Left ventricle myocardium inferior (tissue), 1 donor: Measurements from ENCODE around the gene ATP11B. TPM values are rescaled to one million over a fixed set of nuclear protein-coding genes. Genes with fewer than 3 reads are reported as not detected.
A peak's percentile ranks its signal among the peaks of the same experiment; 100 is the strongest.

ENCODE experiments used
- DNase-seq: peaks from one replicate; pipeline ENCODE4 v3.0.0-alpha.2; 2020
- H3K27ac ChIP-seq: fragments of 200-600 bp; replicated peaks from 2 replicates; pipeline ENCODE4 v1.8.0; 2021
- H3K27me3 ChIP-seq: fragments of 200-600 bp; 2 replicates; pipeline ENCODE4 v1.8.0; 2021; ENCODE audit warnings: low read depth
- H3K36me3 ChIP-seq: fragments of 200-600 bp; 2 replicates; pipeline ENCODE4 v1.8.0; 2021
- H3K4me1 ChIP-seq: fragments of 200-600 bp; 2 replicates; pipeline ENCODE4 v1.8.0; 2021
- H3K4me3 ChIP-seq: fragments of 200-600 bp; 2 replicates; pipeline ENCODE4 v1.8.0; 2021; ENCODE audit warnings: mild to moderate bottlenecking, moderate library complexity
- H3K9me3 ChIP-seq: fragments of 200-600 bp; replicated peaks from 2 replicates; pipeline ENCODE4 v1.8.0; 2021
- intact Hi-C: fragments of 100-400 bp; cut with micrococcal nuclease; formaldehyde crosslinking; loops from one replicate; pipeline ENCODE4 v1.11.0; 2022
- total RNA-seq: library from RNA; stranded (reverse); fragmentation: NEBNext Ultra II Directional; extraction: Animal tissue kit (Norgen Biotek cat#: 25700); gene quantifications from one replicate; pipeline ENCODE4 v1.2.1, GENCODE V29; 2021
- TF ChIP-seq, protein P1 (sequence below): fragments of 200-600 bp; IDR thresholded peaks from 2 replicates; pipeline ENCODE4 v1.8.0; 2021; ENCODE audit warnings: antibody characterized with exemption, mild to moderate bottlenecking, borderline replicate concordance
- donor health status: DM: no; HTN: yes; CAD: no; lungs with severe emphysema.

ATP11B gene
- total RNA-seq, 1 donor from 2014 or later: 32.4 TPM

DNA sequence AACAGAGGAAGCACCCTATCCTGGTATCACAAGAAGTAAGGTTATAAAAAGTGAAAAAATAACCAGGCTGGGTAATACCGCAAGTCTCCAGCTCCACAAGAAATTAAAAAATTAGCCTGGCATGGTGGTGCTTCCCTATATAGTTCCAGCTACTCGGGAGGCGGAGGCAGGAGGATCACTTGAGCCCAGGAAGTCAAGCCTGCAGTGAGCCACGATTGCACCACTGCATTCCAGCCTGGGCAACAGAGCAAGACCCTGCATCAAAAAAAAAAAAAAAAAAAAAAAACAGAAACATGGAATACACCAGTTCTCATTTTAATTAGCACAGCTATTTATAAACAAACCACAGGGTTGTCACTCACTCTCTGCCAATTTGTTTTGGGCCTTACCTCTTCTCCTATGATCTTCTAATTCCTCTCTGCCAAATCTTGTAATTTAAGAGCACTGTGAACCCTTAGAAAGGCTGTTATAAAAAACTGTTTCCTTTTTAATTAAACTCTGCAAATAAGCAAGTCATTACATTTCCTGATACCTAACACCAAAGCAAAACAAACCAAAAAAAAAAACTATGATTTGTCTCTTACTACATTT, 164.5 kb downstream of the ATP11B start:
- Histone ChIP-seq H3K27ac (no peak overlapping the region), H3K36me3 (peaks cover 43% of the 10 kb centered on the region), H3K27me3 (no peaks in the 10 kb centered on the region), H3K4me1 (peaks cover 31% of the 10 kb centered on the region), H3K4me3 (no peak overlapping the region), H3K9me3 (no peaks in the 10 kb centered on the region)
- intact Hi-C loops: no loop called here
- no peak for DNase-seq
- TF ChIP-seq, protein P1, sequence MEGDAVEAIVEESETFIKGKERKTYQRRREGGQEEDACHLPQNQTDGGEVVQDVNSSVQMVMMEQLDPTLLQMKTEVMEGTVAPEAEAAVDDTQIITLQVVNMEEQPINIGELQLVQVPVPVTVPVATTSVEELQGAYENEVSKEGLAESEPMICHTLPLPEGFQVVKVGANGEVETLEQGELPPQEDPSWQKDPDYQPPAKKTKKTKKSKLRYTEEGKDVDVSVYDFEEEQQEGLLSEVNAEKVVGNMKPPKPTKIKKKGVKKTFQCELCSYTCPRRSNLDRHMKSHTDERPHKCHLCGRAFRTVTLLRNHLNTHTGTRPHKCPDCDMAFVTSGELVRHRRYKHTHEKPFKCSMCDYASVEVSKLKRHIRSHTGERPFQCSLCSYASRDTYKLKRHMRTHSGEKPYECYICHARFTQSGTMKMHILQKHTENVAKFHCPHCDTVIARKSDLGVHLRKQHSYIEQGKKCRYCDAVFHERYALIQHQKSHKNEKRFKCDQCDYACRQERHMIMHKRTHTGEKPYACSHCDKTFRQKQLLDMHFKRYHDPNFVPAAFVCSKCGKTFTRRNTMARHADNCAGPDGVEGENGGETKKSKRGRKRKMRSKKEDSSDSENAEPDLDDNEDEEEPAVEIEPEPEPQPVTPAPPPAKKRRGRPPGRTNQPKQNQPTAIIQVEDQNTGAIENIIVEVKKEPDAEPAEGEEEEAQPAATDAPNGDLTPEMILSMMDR: no peak

DNA sequence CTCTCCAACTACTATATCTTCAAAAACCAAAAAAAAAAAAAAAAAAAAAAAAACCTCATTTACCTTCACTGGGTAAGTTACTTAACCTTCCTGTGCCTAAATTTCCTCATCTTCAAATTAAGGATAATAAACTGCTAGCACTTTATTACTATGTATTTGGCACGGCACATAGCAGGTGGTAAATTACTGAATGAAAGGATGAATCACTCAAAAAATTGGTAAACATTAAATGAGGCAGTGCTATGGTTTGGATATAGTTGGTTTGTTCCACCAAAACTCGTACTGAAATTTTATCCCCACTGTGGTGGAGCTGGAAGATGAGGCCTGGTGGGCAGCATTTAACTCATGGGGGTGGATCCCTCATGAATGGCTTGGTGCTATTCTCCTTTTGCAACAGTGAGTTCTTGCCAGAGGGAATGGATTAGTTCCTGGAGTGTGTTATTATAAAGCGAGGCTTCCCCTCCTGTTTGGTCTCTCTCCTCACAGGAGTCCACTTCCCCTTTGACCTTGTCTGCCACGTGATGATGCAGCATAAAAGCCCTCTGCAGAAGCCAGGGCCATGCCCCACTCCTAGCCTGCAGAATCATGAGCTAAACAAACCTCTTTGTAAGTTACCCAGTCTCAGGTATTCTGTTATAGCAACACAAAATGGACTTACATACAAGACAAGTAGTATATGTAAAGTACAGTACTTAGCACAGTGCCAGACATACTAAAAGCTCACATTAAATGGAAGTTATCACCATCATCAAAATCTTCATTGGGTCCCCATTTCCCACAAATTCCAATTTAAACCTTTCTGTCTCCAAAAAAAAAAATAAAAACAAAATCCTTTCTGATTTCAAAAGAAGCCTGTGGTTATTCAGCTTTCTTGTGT, 166.4 kb downstream of the ATP11B start:
- H3K27me3 ChIP-seq: no peaks in the 10 kb centered on the region
- peaks cover 33% of the 10 kb centered on the region for H3K4me1 ChIP-seq
- TF ChIP-seq, protein P1: no peak
- intact Hi-C loops: no loop called here
- no peak overlapping the region for H3K4me3 ChIP-seq
- H3K9me3 ChIP-seq: no peaks in the 10 kb centered on the region
- DNase-seq: no peak
- H3K27ac ChIP-seq: no peak overlapping the region
- H3K36me3 ChIP-seq: peaks cover 33% of the 10 kb centered on the region

DNA sequence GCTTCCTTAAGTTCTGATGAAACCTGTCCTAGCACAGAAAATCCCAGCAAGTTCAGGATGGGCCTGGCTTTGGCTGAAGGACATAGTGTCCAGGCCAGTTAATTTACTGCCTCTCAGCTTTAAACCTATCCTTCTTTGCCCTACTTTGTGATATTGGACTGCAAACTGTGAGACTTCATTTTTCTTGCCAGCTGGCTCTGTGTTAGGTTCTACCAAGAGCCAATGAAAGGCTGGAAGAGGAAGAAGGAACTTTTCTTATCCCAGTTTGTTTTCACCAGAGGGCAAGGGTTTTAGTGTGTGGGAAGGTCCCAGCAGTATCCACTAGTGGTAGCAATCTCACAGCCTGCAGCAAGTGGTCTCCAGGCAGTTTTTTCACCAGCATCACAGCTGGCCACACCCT, 168.9 kb downstream of the ATP11B start:
- no peaks in the 10 kb centered on the region for H3K9me3 ChIP-seq
- no peak for DNase-seq
- H3K36me3 ChIP-seq: peaks cover 15% of the 10 kb centered on the region
- intact Hi-C loops: no loop called here
- H3K27me3 ChIP-seq: no peaks in the 10 kb centered on the region
- no peak overlapping the region for H3K4me3 ChIP-seq
- H3K4me1 ChIP-seq: peaks cover 40% of the 10 kb centered on the region
- H3K27ac ChIP-seq: peak overlapping the region; percentile 31
- TF ChIP-seq, protein P1: no peak

GRCh38 chr3:182964179-182964578, 170.9 kb downstream of the ATP11B start:
- H3K36me3 ChIP-seq: peaks cover 13% of the 10 kb centered on the region
- H3K4me3 ChIP-seq: no peak overlapping the region
- intact Hi-C loops: no loop called here
- no peak overlapping the region for H3K27ac ChIP-seq
- no peaks in the 10 kb centered on the region for H3K27me3 ChIP-seq
- peaks cover 47% of the 10 kb centered on the region for H3K4me1 ChIP-seq
- no peaks in the 10 kb centered on the region for H3K9me3 ChIP-seq
- TF ChIP-seq, protein P1: no peak
- DNase-seq: no peak

DNA sequence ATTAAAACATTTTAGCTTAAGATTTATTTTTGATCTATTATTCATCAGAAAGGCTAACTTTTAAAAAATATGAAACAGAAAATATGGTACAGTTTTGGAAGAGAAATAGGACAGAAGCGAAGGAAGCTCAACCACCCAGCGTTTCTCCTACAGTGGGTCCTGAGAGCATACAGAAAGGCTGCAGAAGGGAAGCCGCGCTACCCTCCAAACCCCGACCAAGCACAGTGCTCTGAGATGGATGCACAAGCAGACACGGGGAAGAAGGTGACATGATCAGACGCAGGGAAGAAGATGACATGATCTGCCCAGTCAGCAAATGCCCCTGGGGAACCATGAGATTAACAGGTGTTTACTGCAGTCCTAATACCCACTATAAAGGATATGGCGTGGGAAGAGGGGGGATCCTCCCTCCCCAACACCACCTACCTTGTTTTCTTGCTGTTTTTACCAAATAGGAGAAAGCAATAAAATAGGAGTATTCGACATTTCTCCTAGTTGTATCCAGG, 172.6 kb downstream of the ATP11B start:
- TF ChIP-seq, protein P1: no peak
- Histone ChIP-seq H3K27ac (no peak overlapping the region), H3K27me3 (no peaks in the 10 kb centered on the region), H3K36me3 (peaks cover 9% of the 10 kb centered on the region), H3K4me3 (no peak overlapping the region), H3K4me1 (peaks cover 48% of the 10 kb centered on the region), H3K9me3 (no peaks in the 10 kb centered on the region)
- intact Hi-C loops: no loop called here
- no peak for DNase-seq
